Mammary epithelial cell (primary cell): Measurements from ENCODE around the gene CHST14.

Source experiments
- CTCF ChIP-seq, 2 donors: IDR thresholded peaks in 1 of 2; conservative IDR thresholded peaks in 1 of 2; 2 replicates each; pipeline ENCODE4 v1.5.1; 2011 to 2012; ENCODE audit warnings: inconsistent platforms in 2 of 2, low read length in 2 of 2, mild to moderate bottlenecking in 2 of 2, control low read depth in 1 of 2, low read depth in 1 of 2; ENCODE audit not compliant: insufficient read depth in 1 of 2; ENCODE audit errors: extremely low read depth in 1 of 2
- EZH2 ChIP-seq: IDR thresholded peaks from 2 replicates; pipeline ENCODE4 v1.6.1; 2012; ENCODE audit warnings: low read length, inconsistent platforms, borderline replicate concordance

GRCh38 chr15:40463279-40463678 lies 7.5 kb upstream of the CHST14 start:
- no peak for TF ChIP-seq CTCF (conservative IDR thresholded peaks at IDR 0.05 in 1 of 2, IDR thresholded peaks at IDR 0.05 in 1 of 2; ENCODE audit: extremely low read depth in 1 of 2, insufficient read depth in 1 of 2, low read depth in 1 of 2, low read length in 2 of 2)
- no peak for TF ChIP-seq EZH2
